GM23248 (cell line): ENCODE measurements around the gene CBR3. TPM values are rescaled to one million over a fixed set of nuclear protein-coding genes. Genes with fewer than 3 reads are reported as not detected.

Experiments used
- DNase-seq: peaks from one replicate; pipeline ENCODE4 v3.0.0-alpha.2; 2015
- H2AFZ ChIP-seq: fragments of 200-600 bp; sonication (generic); 2 replicates; pipeline ENCODE4 v1.6.1; 2016; ENCODE audit warnings: antibody characterized with exemption
- H3F3A ChIP-seq: fragments of 200-600 bp; sonication (generic); 2 replicates; pipeline ENCODE4 v1.6.1; 2016; ENCODE audit warnings: mild to moderate bottlenecking, antibody characterized with exemption, mixed run types; ENCODE audit not compliant: insufficient read depth
- H3K27ac ChIP-seq: fragments of 200-600 bp; sonication (generic); 2 replicates; pipeline ENCODE4 v1.5.1; 2016; ENCODE audit warnings: mild to moderate bottlenecking
- H3K27me3 ChIP-seq: fragments of 200-600 bp; sonication (generic); replicated peaks from 2 replicates; pipeline ENCODE4 v1.6.1; 2016; ENCODE audit warnings: mild to moderate bottlenecking; ENCODE audit not compliant: insufficient read depth
- H3K36me3 ChIP-seq: fragments of 200-600 bp; sonication (generic); 2 replicates; pipeline ENCODE4 v1.6.1; 2016; ENCODE audit warnings: low read depth, mild to moderate bottlenecking
- H3K4me1 ChIP-seq: fragments of 200-600 bp; sonication (generic); 2 replicates; pipeline ENCODE4 v1.6.1; 2016; ENCODE audit warnings: mild to moderate bottlenecking; ENCODE audit not compliant: insufficient read depth
- H3K4me2 ChIP-seq: fragments of 200-600 bp; sonication (generic); one replicate; pipeline ENCODE4 v1.6.1; 2016; ENCODE audit warnings: mild to moderate bottlenecking; ENCODE audit not compliant: unreplicated experiment
- H3K4me3 ChIP-seq: fragments of 200-600 bp; sonication (generic); 2 replicates; pipeline ENCODE4 v1.5.1; 2016; ENCODE audit warnings: mild to moderate bottlenecking
- H3K79me2 ChIP-seq: fragments of 200-600 bp; sonication (generic); 2 replicates; pipeline ENCODE4 v1.6.1; 2016; ENCODE audit warnings: mild to moderate bottlenecking; ENCODE audit not compliant: insufficient read depth
- H3K9ac ChIP-seq: fragments of 200-600 bp; sonication (generic); 2 replicates; pipeline ENCODE4 v1.6.1; 2016; ENCODE audit warnings: mild to moderate bottlenecking
- H3K9me2 ChIP-seq: fragments of 200-600 bp; sonication (generic); 2 replicates; pipeline ENCODE4 v1.6.1; 2016; ENCODE audit warnings: mixed run types, mild to moderate bottlenecking, moderate library complexity; ENCODE audit not compliant: insufficient read depth
- H3K9me3 ChIP-seq: fragments of 200-600 bp; sonication (generic); one replicate; pipeline ENCODE4 v1.6.1; 2017; ENCODE audit warnings: low read depth
- H4K20me1 ChIP-seq: fragments of 200-600 bp; sonication (generic); 2 replicates; pipeline ENCODE4 v1.6.0; 2016; ENCODE audit not compliant: insufficient read depth
- EZH2 ChIP-seq: fragments of 200-600 bp; sonication (generic); IDR thresholded peaks from 2 replicates; pipeline ENCODE4 v1.6.1; 2018; ENCODE audit warnings: antibody characterized with exemption, mild to moderate bottlenecking; ENCODE audit not compliant: insufficient read depth, poor library complexity, severe bottlenecking
- EZH2phosphoT487 ChIP-seq: fragments of 200-600 bp; sonication (generic); IDR thresholded peaks from 2 replicates; pipeline ENCODE4 v1.6.1; 2018; ENCODE audit warnings: antibody characterized with exemption, moderate library complexity, mild to moderate bottlenecking, low read depth; ENCODE audit not compliant: insufficient read depth
- WGBS, 2 experiments: methylation state at CpG; one replicate each; pipeline ENCODE4 v1.1.6; 2015 to 2017; ENCODE audit warnings: low lambda C conversion rate in 2 of 2, low coverage in 1 of 2; ENCODE audit errors: missing lambda C conversion rate in 2 of 2; 5-methylcytosine and 5-hydroxymethylcytosine counted together
- in situ Hi-C: fragments of 300-500 bp; cut with MboI; formaldehyde crosslinking; loops from 2 replicates; pipeline ENCODE4 v1.15.0; 2020
- polyA plus RNA-seq: library from polyadenylated mRNA; unstranded; fragments of >200 nt; fragmentation: Nextera tagmentation; extraction: Ambion mirVana; gene quantifications from 2 replicates; pipeline ENCODE4 v1.2.1, GENCODE V29; 2016
- total RNA-seq: library from RNA; depleted of rRNA; stranded (reverse); fragments of >200 nt; shearing (Covaris generic); gene quantifications from 2 replicates; pipeline ENCODE4 v1.2.3, GENCODE V29; 2014

Gene CBR3
- total and polyA plus RNA-seq, 2 experiments from 2014 or later = 17.3 to 28.1 TPM

GRCh38 chr21:36166705-36167104 is 31.8 kb downstream of the CBR3 start:
- DNase-seq = no peak
- Histone ChIP-seq H3K9ac (no peak overlapping the region), H2AFZ (no peak overlapping the region), H4K20me1 (no peaks in the 10 kb centered on the region), H3K9me3 (no peaks in the 10 kb centered on the region), H3K4me1 (peaks cover 5% of the 10 kb centered on the region; the same call in 1 of the 2 replicates), H3K4me2 (no peak overlapping the region), H3F3A (no peaks in the 10 kb centered on the region), H3K4me3 (no peak overlapping the region), H3K27ac (no peak overlapping the region), H3K27me3 (no peaks in the 10 kb centered on the region), H3K36me3 (no peaks in the 10 kb centered on the region), H3K79me2 (peaks cover 21% of the 10 kb centered on the region), H3K9me2 (no peaks in the 10 kb centered on the region)
- in situ Hi-C loops = no loop called here
- 96 to 99% methylated on average over 7 of the region's 7 CpGs for WGBS, 2 experiments
- TF ChIP-seq EZH2phosphoT487 (no peak), EZH2 (no peak)

GRCh38 chr21:36167541-36167940 is 32.7 kb downstream of the CBR3 start:
- H3F3A ChIP-seq = no peaks in the 10 kb centered on the region
- no peaks in the 10 kb centered on the region for H3K36me3 ChIP-seq
- H3K27ac ChIP-seq = no peak overlapping the region
- no peaks in the 10 kb centered on the region for H3K27me3 ChIP-seq
- no peaks in the 10 kb centered on the region for H3K9me3 ChIP-seq
- no peak overlapping the region for H2AFZ ChIP-seq
- no peaks in the 10 kb centered on the region for H3K9me2 ChIP-seq
- H3K4me3 ChIP-seq = no peak overlapping the region
- TF ChIP-seq EZH2 (no peak), EZH2phosphoT487 (no peak)
- in situ Hi-C loops = no loop called here
- H3K9ac ChIP-seq = no peak overlapping the region
- H3K4me1 ChIP-seq = peaks cover 5% of the 10 kb centered on the region; the same call in 1 of the 2 replicates
- 97 to 99% methylated on average over 4 of the region's 4 CpGs for WGBS, 2 experiments
- H3K79me2 ChIP-seq = peaks cover 12% of the 10 kb centered on the region
- DNase-seq = no peak
- H3K4me2 ChIP-seq = no peak overlapping the region
- no peaks in the 10 kb centered on the region for H4K20me1 ChIP-seq

- 89 to 92% methylated on average over 19 of the region's 19 CpGs for WGBS, 2 experiments
- H3K4me2 ChIP-seq = no peak overlapping the region
- in situ Hi-C loops = no loop called here
- no peaks in the 10 kb centered on the region for H3K9me3 ChIP-seq
- no peaks in the 10 kb centered on the region for H3K36me3 ChIP-seq
- H3K4me1 ChIP-seq = no peaks in the 10 kb centered on the region
- H3K27ac ChIP-seq = no peak overlapping the region
- no peaks in the 10 kb centered on the region for H3K79me2 ChIP-seq
- H2AFZ ChIP-seq = no peak overlapping the region
- no peak for DNase-seq
- no peaks in the 10 kb centered on the region for H3K9me2 ChIP-seq
- TF ChIP-seq EZH2phosphoT487 (no peak), EZH2 (no peak)
- H3K4me3 ChIP-seq = no peak overlapping the region
- no peaks in the 10 kb centered on the region for H4K20me1 ChIP-seq
- no peaks in the 10 kb centered on the region for H3K27me3 ChIP-seq
- H3F3A ChIP-seq = no peaks in the 10 kb centered on the region
- no peak overlapping the region for H3K9ac ChIP-seq
Observed at GRCh38 chr21:36169470-36170128, 34.7 kb downstream of the CBR3 start.

- H3K9ac ChIP-seq = no peak overlapping the region
- H3K4me3 ChIP-seq = no peak overlapping the region
- H3K9me3 ChIP-seq = no peaks in the 10 kb centered on the region
- no peaks in the 10 kb centered on the region for H3K27me3 ChIP-seq
- H3K9me2 ChIP-seq = no peaks in the 10 kb centered on the region
- no peak for DNase-seq
- in situ Hi-C loops = no loop called here
- H3F3A ChIP-seq = no peaks in the 10 kb centered on the region
- no peaks in the 10 kb centered on the region for H4K20me1 ChIP-seq
- H3K36me3 ChIP-seq = no peaks in the 10 kb centered on the region
- H2AFZ ChIP-seq = no peak overlapping the region
- no peak overlapping the region for H3K27ac ChIP-seq
- WGBS, 2 experiments = 93% methylated on average over 6 of the region's 6 CpGs
- no peak for TF ChIP-seq EZH2
- no peak for TF ChIP-seq EZH2phosphoT487
- no peak overlapping the region for H3K4me2 ChIP-seq
- H3K4me1 ChIP-seq = no peaks in the 10 kb centered on the region
- H3K79me2 ChIP-seq = no peaks in the 10 kb centered on the region
Observed at GRCh38 chr21:36170823-36171222, 35.9 kb downstream of the CBR3 start.
